ENCODE results near the gene CCDC92B. TPM values are rescaled to one million over a fixed set of nuclear protein-coding genes. Genes with fewer than 3 reads are reported as not detected.

The CCDC92B gene
- total RNA-seq, 4 donors from 2014 or later, result 0.48 to 0.82 (median 0.75) TPM; not detected in 1

GRCh38 chr17:2713881-2714280, 35.6 kb downstream of the CCDC92B start:
- WGBS, 2 donors (ENCODE audit: low coverage in 1 of 2), result 90 to 94% methylated on average over 6 to 9 of the region's 9 CpGs
- DNase-seq, result no peak
- H3K4me1 ChIP-seq, result peaks cover 17 to 50% (median 38%) of the 10 kb centered on the region in 4 donors
- in situ Hi-C loops (cut with MboI; ENCODE audit: low pct_ligation_motif_present in 1 of 4, low pct_unique_long_range_greater_than_20kb in 1 of 4, low sequenced_read_pairs in 3 of 4), result no loop called here
- no peak overlapping the region for H3K4me3 ChIP-seq
- no peaks in the 10 kb centered on the region for H3K9me3 ChIP-seq
- intact Hi-C loops (cut with DNase I; ENCODE audit: low total_unique reads), result no loop called here
- TF ChIP-seq POLR2AphosphoS5 (IDR thresholded peaks at IDR 0.05) (no peak), CTCF (IDR thresholded peaks at IDR 0.05) (no peak), EP300 (IDR thresholded peaks at IDR 0.05; ENCODE audit: low read depth) (no peak), POLR2A (IDR thresholded peaks at IDR 0.05) (no peak)
- no peak overlapping the region for H3K27ac ChIP-seq
- no peaks in the 10 kb centered on the region for H3K36me3 ChIP-seq
- no peaks in the 10 kb centered on the region for H3K27me3 ChIP-seq

- in situ Hi-C loops (cut with MboI; ENCODE audit: low pct_ligation_motif_present in 1 of 4, low pct_unique_long_range_greater_than_20kb in 1 of 4, low sequenced_read_pairs in 3 of 4), result no loop called here
- H3K9me3 ChIP-seq, result no peaks in the 10 kb centered on the region
- no peak for DNase-seq
- no peaks in the 10 kb centered on the region for H3K36me3 ChIP-seq
- peak overlapping the region; percentile 90 to 93 (median 92) for H3K27ac ChIP-seq
- WGBS, 2 donors (ENCODE audit: low coverage in 1 of 2), result 57 to 80% methylated on average over 4 to 33 of the region's 36 CpGs
- TF ChIP-seq EP300 (IDR thresholded peaks at IDR 0.05; ENCODE audit: low read depth) (no peak), CTCF (IDR thresholded peaks at IDR 0.05) (no peak), POLR2A (IDR thresholded peaks at IDR 0.05) (no peak), POLR2AphosphoS5 (IDR thresholded peaks at IDR 0.05) (no peak)
- intact Hi-C loops (cut with DNase I; ENCODE audit: low total_unique reads), result no loop called here
- peaks cover 31 to 52% (median 45%) of the 10 kb centered on the region in 4 donors for H3K4me1 ChIP-seq
- no peaks in the 10 kb centered on the region for H3K27me3 ChIP-seq
- H3K4me3 ChIP-seq, result peak overlapping the region; percentile 71 to 91 (median 79)
These were observed 37.0 kb downstream of the CCDC92B start for GRCh38 chr17:2712300-2713043.

- Histone ChIP-seq H3K4me3 (peak within 1 kb of the TSS; percentile 75 to 91 (median 80)), H3K9me3 (no peaks in the 10 kb centered on the region), H3K4me1 (peaks cover 31 to 59% (median 48%) of the 10 kb centered on the region in 4 donors), H3K36me3 (no peaks in the 10 kb centered on the region), H3K27ac (peak within 1 kb of the TSS; percentile 90 to 93 (median 92)), H3K27me3 (no peaks in the 10 kb centered on the region)
- in situ Hi-C loops (cut with MboI; ENCODE audit: low pct_ligation_motif_present in 1 of 4, low pct_unique_long_range_greater_than_20kb in 1 of 4, low sequenced_read_pairs in 3 of 4), result no loop called here
- peak; percentile 98 for DNase-seq
- TF ChIP-seq CTCF (IDR thresholded peaks at IDR 0.05) (no peak), POLR2AphosphoS5 (IDR thresholded peaks at IDR 0.05) (peak in 2 of 3 donors; percentile 86 to 96), EP300 (IDR thresholded peaks at IDR 0.05; ENCODE audit: low read depth) (peak; percentile 86), POLR2A (IDR thresholded peaks at IDR 0.05) (peak; percentile 95)
- intact Hi-C loops (cut with DNase I; ENCODE audit: low total_unique reads), result no loop called here
- WGBS, 2 donors (ENCODE audit: low coverage in 1 of 2), result 3% methylated on average over 52 of the region's 76 CpGs; no CpG with 5 or more reads in 1 of the 2 donors
These were observed 37.7 kb downstream of the CCDC92B start, which contains the start of gene CLUH for GRCh38 chr17:2711608-2712299. CLUH (minus strand) TSS chr17:2711764; CDS start chr17:2711661, 103 bp downstream.

Data from transverse colon (tissue), 4 donors.